ENCODE data around the gene PSMC5.
"Not testable (repeated sequence)": the region's sequence is repeated elsewhere in the genome, so short reads cannot be mapped to it uniquely, and the experiment has no call there.

PSMC5 gene

DNA sequence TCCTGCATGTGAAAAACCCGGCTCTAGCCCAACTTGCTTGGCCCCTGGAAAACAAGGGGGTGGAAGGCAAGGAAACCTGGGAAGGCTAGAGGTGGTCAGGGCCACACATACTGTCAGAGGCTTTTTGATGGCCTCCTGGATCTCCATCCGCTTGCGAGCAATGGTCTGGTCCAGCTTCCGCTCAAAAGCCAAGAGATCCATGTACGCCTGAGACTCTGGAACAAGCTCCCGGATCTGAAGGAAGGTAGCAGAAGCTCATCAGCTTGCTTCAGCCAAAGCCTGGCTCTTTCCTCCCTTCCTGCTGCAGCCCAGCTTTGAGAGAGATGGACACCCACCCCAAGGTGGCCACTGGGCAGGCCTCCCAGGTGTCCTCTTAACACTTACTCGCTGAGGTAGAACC lies 9.6 kb downstream of the PSMC5 start:
- Histone ChIP-seq H3K4me1 (ENCODE audit: control insufficient read depth in 1 of 2, insufficient read depth in 2 of 2, low read length in 2 of 2) (peaks cover 28 to 32% of the 10 kb centered on the region in 2 donors), H3K27me3 (ENCODE audit: control insufficient read depth in 1 of 2, insufficient read depth in 2 of 2, low read length in 2 of 2) (no peaks in the 10 kb centered on the region), H3K36me3 (ENCODE audit: control insufficient read depth in 1 of 2, insufficient read depth in 2 of 2, low read length in 2 of 2) (peaks cover 43 to 63% of the 10 kb centered on the region in 2 donors), H3K27ac (ENCODE audit: low read depth, low read length) (no peak overlapping the region), H3K9ac (ENCODE audit: low read depth in 1 of 2, low read length in 2 of 2) (no peak overlapping the region), H3K9me3 (ENCODE audit: control insufficient read depth in 1 of 2, low read length in 2 of 2) (no peaks in the 10 kb centered on the region), H3K4me3 (ENCODE audit: low read depth in 1 of 2, low read length in 2 of 2) (no peak overlapping the region)

DNA sequence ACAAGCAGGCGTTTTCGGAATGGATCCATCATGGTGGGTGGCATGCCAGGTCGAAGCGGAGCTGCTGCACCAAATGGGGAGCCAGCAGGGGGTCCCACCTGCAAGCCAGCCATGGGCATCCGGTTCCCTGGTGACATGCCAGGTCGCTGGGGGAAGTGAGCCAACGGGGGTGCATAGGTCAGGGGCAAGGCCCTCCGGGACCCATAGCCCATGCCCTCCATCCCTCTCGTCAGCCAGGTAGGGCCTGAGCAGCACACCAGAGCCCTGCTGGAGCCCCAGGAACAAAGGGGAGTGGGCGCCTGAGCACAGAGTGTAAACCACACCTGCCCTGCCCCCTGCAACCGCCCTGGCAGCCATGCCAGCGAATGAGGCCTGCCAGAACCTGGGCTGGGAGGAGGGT lies 10.2 kb downstream of the PSMC5 start:
- Histone ChIP-seq H3K9me3 (ENCODE audit: control insufficient read depth in 1 of 2, low read length in 2 of 2) (no peaks in the 10 kb centered on the region), H3K4me3 (ENCODE audit: low read depth in 1 of 2, low read length in 2 of 2) (no peak overlapping the region), H3K36me3 (ENCODE audit: control insufficient read depth in 1 of 2, insufficient read depth in 2 of 2, low read length in 2 of 2) (peaks cover 37 to 56% of the 10 kb centered on the region in 2 donors), H3K27me3 (ENCODE audit: control insufficient read depth in 1 of 2, insufficient read depth in 2 of 2, low read length in 2 of 2) (no peaks in the 10 kb centered on the region), H3K9ac (ENCODE audit: low read depth in 1 of 2, low read length in 2 of 2) (no peak overlapping the region), H3K4me1 (ENCODE audit: control insufficient read depth in 1 of 2, insufficient read depth in 2 of 2, low read length in 2 of 2) (peaks cover 28 to 32% of the 10 kb centered on the region in 2 donors), H3K27ac (ENCODE audit: low read depth, low read length) (no peak overlapping the region)

DNA sequence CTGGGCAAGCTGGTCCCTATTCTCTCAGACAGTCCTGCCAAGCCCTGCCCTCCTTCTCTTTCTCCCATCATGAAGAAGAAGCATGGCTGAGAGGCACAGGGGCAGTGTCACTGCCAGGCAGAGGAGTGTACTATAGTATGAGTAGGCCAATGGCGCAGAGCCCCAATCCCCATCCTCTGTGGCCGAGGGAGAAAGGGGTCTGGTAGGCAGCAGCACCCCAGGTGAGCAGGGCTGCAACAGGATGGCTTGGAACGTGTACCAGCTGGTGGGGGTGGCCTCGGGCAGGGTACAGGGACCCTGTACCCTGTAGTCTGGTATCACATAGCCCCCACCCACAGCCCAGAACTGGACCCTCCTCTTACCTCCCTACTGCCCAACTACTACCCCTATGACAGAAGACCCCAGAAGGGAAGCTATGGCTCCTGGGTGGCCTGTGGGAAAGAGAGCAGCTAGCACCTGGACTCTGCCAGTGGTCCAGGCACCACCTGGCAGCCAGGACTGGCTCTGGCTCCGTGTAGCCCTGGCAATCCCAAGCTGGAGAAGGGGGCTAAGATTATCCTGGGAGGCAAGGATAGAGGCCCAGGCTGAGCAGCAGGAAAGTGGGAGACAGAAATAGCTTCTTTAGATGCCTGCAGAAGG lies 10.8 kb downstream of the PSMC5 start:
- peaks cover 28 to 32% of the 10 kb centered on the region in 2 donors for H3K4me1 ChIP-seq (ENCODE audit: control insufficient read depth in 1 of 2, insufficient read depth in 2 of 2, low read length in 2 of 2)
- H3K27ac ChIP-seq (ENCODE audit: low read depth, low read length), result no peak overlapping the region
- no peak overlapping the region for H3K4me3 ChIP-seq (ENCODE audit: low read depth in 1 of 2, low read length in 2 of 2)
- peaks cover 31 to 50% of the 10 kb centered on the region in 2 donors for H3K36me3 ChIP-seq (ENCODE audit: control insufficient read depth in 1 of 2, insufficient read depth in 2 of 2, low read length in 2 of 2)
- no peaks in the 10 kb centered on the region for H3K27me3 ChIP-seq (ENCODE audit: control insufficient read depth in 1 of 2, insufficient read depth in 2 of 2, low read length in 2 of 2)
- H3K9me3 ChIP-seq (ENCODE audit: control insufficient read depth in 1 of 2, low read length in 2 of 2), result no peaks in the 10 kb centered on the region
- no peak overlapping the region for H3K9ac ChIP-seq (ENCODE audit: low read depth in 1 of 2, low read length in 2 of 2)

DNA sequence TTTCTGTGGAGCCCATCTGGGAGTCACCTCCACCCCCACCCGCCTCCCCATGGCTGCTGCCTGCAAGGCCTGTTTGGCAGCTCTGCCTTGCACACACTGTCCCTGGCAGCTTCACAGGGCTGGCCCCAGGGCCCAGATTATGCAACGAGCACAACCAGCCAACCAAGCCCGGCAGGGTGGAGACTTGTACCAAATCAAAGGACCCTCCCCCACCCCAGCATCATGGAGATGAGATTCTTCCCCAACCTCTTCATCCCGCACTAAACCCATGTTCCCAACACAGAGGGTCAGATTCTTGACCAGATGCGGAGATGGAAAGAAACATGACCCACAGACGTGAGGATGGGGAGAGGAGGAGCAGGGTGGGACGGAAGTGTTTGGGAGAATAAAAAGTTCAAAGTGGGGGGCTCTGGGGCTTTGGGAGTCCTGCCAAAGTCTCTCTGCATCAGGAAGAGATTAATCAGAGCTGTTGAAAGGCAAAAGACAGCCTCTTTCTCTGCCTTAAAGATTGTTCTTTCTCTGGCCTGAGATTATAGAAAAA lies 11.5 kb downstream of the PSMC5 start:
- Histone ChIP-seq H3K27ac (ENCODE audit: low read depth, low read length) (no peak overlapping the region), H3K4me3 (ENCODE audit: low read depth in 1 of 2, low read length in 2 of 2) (peak overlapping the region; percentile 28 to 41), H3K27me3 (ENCODE audit: control insufficient read depth in 1 of 2, insufficient read depth in 2 of 2, low read length in 2 of 2) (no peaks in the 10 kb centered on the region), H3K4me1 (ENCODE audit: control insufficient read depth in 1 of 2, insufficient read depth in 2 of 2, low read length in 2 of 2) (peaks cover 30 to 32% of the 10 kb centered on the region in 2 donors), H3K36me3 (ENCODE audit: control insufficient read depth in 1 of 2, insufficient read depth in 2 of 2, low read length in 2 of 2) (peaks cover 25 to 44% of the 10 kb centered on the region in 2 donors), H3K9ac (ENCODE audit: low read depth in 1 of 2, low read length in 2 of 2) (peak overlapping the region; percentile 11 to 22), H3K9me3 (ENCODE audit: control insufficient read depth in 1 of 2, low read length in 2 of 2) (no peaks in the 10 kb centered on the region)

DNA sequence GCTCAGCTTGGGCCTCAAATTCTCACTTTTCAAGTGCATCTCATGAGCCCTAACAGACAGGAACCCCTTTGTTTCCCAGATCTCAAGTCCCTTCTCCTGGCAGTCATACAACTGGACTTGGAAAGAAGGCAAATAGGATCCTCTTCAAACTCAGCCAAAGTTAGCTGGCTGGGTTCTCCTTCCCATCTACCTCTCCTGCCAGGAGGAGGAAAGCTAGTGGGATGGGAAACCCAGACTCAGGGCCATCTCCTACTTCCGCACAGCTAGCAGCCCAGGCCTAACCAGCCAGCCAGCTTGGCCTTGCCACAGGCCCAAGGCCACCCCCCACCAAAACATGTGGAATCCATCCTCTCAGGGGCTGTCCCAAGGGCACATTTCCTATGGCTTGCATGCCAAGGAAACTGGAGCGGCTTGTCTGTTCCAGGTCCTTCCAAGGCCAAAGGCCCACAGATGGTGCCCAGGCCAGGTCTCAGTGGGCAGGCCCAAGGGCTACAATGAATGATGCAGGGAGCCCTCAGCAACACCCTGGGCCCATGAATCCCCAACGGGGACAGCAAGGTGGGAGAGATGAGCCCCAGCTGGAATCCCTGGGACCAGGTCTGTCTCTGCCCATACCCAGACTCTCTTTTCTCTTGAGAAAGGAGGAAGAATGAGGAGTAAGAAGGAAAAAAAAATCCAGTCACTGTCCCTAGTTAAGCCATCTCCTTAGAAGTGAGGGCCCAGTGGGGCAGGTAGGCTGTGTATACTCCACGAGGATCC lies 13.5 kb downstream of the PSMC5 start:
- H3K9ac ChIP-seq (ENCODE audit: low read depth in 1 of 2, low read length in 2 of 2), result peak overlapping the region; percentile 84 to 91
- no peaks in the 10 kb centered on the region for H3K27me3 ChIP-seq (ENCODE audit: control insufficient read depth in 1 of 2, insufficient read depth in 2 of 2, low read length in 2 of 2)
- peaks cover 15 to 26% of the 10 kb centered on the region in 2 donors for H3K36me3 ChIP-seq (ENCODE audit: control insufficient read depth in 1 of 2, insufficient read depth in 2 of 2, low read length in 2 of 2)
- no peak overlapping the region for H3K27ac ChIP-seq (ENCODE audit: low read depth, low read length)
- H3K4me3 ChIP-seq (ENCODE audit: low read depth in 1 of 2, low read length in 2 of 2), result peak overlapping the region; percentile 79 to 90
- H3K4me1 ChIP-seq (ENCODE audit: control insufficient read depth in 1 of 2, insufficient read depth in 2 of 2, low read length in 2 of 2), result peaks cover 32 to 36% of the 10 kb centered on the region in 2 donors
- H3K9me3 ChIP-seq (ENCODE audit: control insufficient read depth in 1 of 2, low read length in 2 of 2), result no peaks in the 10 kb centered on the region

DNA sequence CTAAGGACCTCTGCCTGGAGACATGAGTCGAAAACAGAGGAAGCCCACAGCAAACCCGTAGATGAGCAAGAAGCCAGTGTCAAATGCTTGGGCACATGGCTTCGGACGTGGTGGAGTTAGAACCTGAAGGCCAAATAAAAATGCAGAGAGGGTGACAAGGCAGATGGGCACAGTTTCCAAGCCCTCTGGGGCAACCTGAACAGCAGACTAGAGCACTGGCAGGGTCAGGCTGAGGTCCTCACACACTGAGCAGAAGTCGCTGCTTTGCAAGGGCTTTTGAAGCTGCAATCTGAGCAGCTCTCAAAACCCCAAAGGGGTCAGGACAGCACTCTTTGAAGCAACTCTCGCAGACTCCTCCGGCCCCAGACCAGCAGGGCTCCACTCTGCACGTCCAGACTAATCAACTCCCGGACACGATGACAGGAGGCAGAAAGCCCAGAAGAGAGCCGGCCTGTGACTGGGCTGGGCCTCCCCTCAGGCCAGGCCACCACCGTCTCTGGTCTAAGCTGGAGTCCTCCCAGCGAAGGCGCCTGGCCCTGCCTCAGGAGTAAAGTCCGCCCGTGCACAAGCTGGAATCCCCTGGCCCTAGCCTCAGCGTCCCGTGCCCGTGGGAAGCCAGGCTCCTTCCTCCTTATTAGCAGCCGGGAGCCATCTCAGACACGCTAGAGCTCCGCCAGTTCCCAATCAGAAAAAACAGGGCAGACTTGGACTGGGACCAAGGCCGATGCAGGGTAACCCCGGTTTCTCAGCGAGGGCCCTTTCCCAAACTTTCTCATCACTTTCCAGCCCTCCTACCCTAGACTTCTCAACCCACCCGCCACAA lies 14.3 kb downstream of the PSMC5 start:
- Histone ChIP-seq H3K27ac (ENCODE audit: low read depth, low read length) (no peak overlapping the region), H3K9ac (ENCODE audit: low read depth in 1 of 2, low read length in 2 of 2) (peak overlapping the region; percentile 84 to 91), H3K9me3 (ENCODE audit: control insufficient read depth in 1 of 2, low read length in 2 of 2) (no peaks in the 10 kb centered on the region), H3K4me3 (ENCODE audit: low read depth in 1 of 2, low read length in 2 of 2) (peak overlapping the region; percentile 79 to 90), H3K27me3 (ENCODE audit: control insufficient read depth in 1 of 2, insufficient read depth in 2 of 2, low read length in 2 of 2) (no peaks in the 10 kb centered on the region), H3K36me3 (ENCODE audit: control insufficient read depth in 1 of 2, insufficient read depth in 2 of 2, low read length in 2 of 2) (peaks cover 13 to 18% of the 10 kb centered on the region in 2 donors), H3K4me1 (ENCODE audit: control insufficient read depth in 1 of 2, insufficient read depth in 2 of 2, low read length in 2 of 2) (peaks cover 32 to 36% of the 10 kb centered on the region in 2 donors)

DNA sequence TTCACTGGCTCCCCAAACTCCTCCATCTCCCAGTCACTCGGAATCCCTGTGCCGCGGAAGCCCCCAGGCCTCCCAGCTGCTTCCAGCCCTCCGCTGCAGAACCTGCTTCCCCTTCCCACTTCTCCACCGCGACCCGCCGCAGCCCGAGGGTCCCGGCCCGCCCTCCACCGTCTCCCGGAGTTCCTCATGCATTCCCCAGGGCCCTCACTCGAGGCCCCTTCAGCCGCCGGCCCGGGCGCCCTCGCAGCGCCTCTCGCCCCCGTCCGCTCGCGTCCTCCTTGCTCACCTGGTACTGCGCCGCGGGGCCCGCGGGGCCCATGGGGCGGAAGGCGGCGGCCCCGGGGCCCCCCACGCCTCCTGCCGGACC lies 14.9 kb downstream of the PSMC5 start:
- Histone ChIP-seq H3K27ac (ENCODE audit: low read depth, low read length) (peak overlapping the region; percentile 80), H3K4me1 (ENCODE audit: control insufficient read depth in 1 of 2, insufficient read depth in 2 of 2, low read length in 2 of 2) (peaks cover 32 to 36% of the 10 kb centered on the region in 2 donors)

DNA sequence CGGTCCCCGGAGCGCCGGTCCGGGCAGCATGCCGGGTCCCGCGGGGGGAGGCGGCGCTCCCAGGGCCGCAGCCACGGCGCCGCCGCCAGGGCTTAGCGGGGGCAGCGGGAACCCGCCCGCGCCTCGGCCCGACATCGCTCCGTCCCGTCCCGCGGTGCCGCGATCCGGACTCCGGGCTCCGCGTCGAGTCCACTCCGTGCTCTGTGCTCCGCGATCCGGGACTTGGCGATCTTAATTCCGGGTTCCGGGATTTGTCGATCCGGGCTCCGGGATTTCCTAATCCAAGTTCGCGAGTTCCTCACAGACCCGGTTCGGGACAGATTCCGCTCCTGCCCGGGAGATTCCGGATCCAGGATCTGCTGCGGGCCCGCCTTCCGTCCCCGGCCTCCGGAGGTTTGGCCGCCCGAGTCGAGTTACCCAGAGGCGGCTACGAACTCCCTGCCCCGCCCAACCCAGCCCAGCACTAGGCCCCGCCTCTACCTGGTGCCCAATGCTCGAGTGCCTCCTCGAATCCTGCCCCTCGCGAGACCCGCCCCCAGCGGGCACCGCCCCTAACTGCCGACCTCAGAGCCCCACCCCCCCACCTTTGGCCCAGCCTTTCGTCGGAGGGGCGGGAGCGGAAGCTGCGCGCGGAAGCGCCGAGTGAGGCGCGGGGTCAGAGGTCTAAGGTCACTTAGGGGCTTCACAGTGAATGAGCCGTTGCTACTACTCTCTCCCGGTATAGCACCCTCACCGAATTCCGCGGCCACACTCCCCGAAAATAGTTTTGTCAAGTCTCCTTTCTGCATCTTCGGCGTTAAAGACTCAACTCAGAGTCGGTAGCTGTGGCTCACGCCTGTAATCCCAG lies 15.5 kb downstream of the PSMC5 start, which contains the start of gene SMARCD2:
SMARCD2 (minus strand) TSS at position 146 of the 847 bp plus-strand sequence; CDS start at position 135, 11 bp downstream.
- H3K4me3 ChIP-seq (ENCODE audit: low read depth in 1 of 2, low read length in 2 of 2), result peak within 1 kb of the TSS; percentile 79 to 90
- H3K9me3 ChIP-seq (ENCODE audit: control insufficient read depth in 1 of 2, low read length in 2 of 2), result no peaks in the 10 kb centered on the region
- peaks cover 3 to 6% of the 10 kb centered on the region in 2 donors for H3K36me3 ChIP-seq (ENCODE audit: control insufficient read depth in 1 of 2, insufficient read depth in 2 of 2, low read length in 2 of 2)
- no peaks in the 10 kb centered on the region for H3K27me3 ChIP-seq (ENCODE audit: control insufficient read depth in 1 of 2, insufficient read depth in 2 of 2, low read length in 2 of 2)
- peak within 1 kb of the TSS; percentile 84 to 91 for H3K9ac ChIP-seq (ENCODE audit: low read depth in 1 of 2, low read length in 2 of 2)
- peaks cover 32 to 36% of the 10 kb centered on the region in 2 donors for H3K4me1 ChIP-seq (ENCODE audit: control insufficient read depth in 1 of 2, insufficient read depth in 2 of 2, low read length in 2 of 2)
- H3K27ac ChIP-seq (ENCODE audit: low read depth, low read length), result peak within 1 kb of the TSS; percentile 80

More for the DNA sequence above, 14.9 kb downstream of the PSMC5 start:
- H3K9me3 ChIP-seq (ENCODE audit: control insufficient read depth in 1 of 2, low read length in 2 of 2), result no peaks in the 10 kb centered on the region
- H3K4me3 ChIP-seq (ENCODE audit: low read depth in 1 of 2, low read length in 2 of 2), result peak overlapping the region; percentile 79 to 90
- peak overlapping the region; percentile 84 to 91 for H3K9ac ChIP-seq (ENCODE audit: low read depth in 1 of 2, low read length in 2 of 2)
- peaks cover 8 to 12% of the 10 kb centered on the region in 2 donors for H3K36me3 ChIP-seq (ENCODE audit: control insufficient read depth in 1 of 2, insufficient read depth in 2 of 2, low read length in 2 of 2)
- no peaks in the 10 kb centered on the region for H3K27me3 ChIP-seq (ENCODE audit: control insufficient read depth in 1 of 2, insufficient read depth in 2 of 2, low read length in 2 of 2)

DNA sequence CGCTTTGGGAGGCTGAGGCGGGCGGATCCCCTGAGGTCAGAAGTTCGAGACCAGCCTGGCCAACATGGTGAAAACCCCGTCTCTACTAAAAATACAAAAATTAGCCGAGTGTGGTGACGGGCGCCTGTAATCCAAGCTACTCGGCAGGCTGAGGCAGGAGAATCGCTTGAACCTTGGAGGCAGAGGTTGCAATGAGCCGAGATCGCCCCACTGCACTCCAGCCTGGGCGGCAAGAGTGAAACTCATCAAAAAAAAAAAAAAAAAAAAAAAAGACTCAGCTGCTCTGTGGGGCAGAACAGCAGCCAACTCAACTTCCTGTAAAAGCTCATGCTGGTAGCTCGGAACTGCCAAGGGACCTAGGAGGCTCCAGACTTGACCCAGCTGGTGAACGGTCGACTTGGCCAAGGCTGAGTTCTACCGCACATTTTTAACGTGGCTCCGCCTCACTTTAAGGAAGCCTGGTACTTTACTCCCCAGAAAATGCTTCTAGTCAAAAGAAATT lies 16.2 kb downstream of the PSMC5 start:
- Histone ChIP-seq H3K4me1 (ENCODE audit: control insufficient read depth in 1 of 2, insufficient read depth in 2 of 2, low read length in 2 of 2) (peaks cover 31 to 34% of the 10 kb centered on the region in 2 donors), H3K9ac (ENCODE audit: low read depth in 1 of 2, low read length in 2 of 2) (peak overlapping the region in 1 of 2 donors; percentile 10), H3K4me3 (ENCODE audit: low read depth in 1 of 2, low read length in 2 of 2) (peak overlapping the region; percentile 65 to 74), H3K27ac (ENCODE audit: low read depth, low read length) (peak overlapping the region; percentile 75)
- H3K36me3 ChIP-seq (ENCODE audit: control insufficient read depth in 1 of 2, insufficient read depth in 2 of 2, low read length in 2 of 2); H3K9me3 ChIP-seq (ENCODE audit: control insufficient read depth in 1 of 2, low read length in 2 of 2); H3K27me3 ChIP-seq (ENCODE audit: control insufficient read depth in 1 of 2, insufficient read depth in 2 of 2, low read length in 2 of 2): not testable (repeated sequence)

All from duodenal mucosa (tissue), 2 donors.